PC-9 (cell line): ENCODE results near the gene CCDC63. TPM values are rescaled to one million over a fixed set of nuclear protein-coding genes. Genes with fewer than 3 reads are reported as not detected.

Experiments
- BruUV-seq: library from RNA; stranded (reverse); fragments of 400-500 nt; replicated peaks from 2 replicates; lab custom pipeline; 2021; lab: Mats Ljungman, UMichigan
- CTCF ChIA-PET: fragments of 300-600 bp; sonication (Branson Sonifier 250); formaldehyde crosslinking; loops from one replicate; lab custom pipeline; 2022; ENCODE audit warnings: antibody characterized with exemption; lab: Charles Lee
- POLR2A ChIA-PET: fragments of 300-600 bp; sonication (Branson Sonifier 250); formaldehyde crosslinking; loops from one replicate; lab custom pipeline; 2022; ENCODE audit warnings: antibody characterized with exemption; ENCODE audit not compliant: unreplicated experiment; lab: Charles Lee
- DNase-seq, 2 experiments: peaks; one replicate each; pipeline versions ENCODE4 v3.0.0 to v3.0.0-alpha.2; 2015 to 2022; ENCODE audit warnings: mixed read lengths in 1 of 2
- H2AFZ ChIP-seq: fragments of 200-600 bp; sonication (generic); 2 replicates; pipeline ENCODE4 v1.8.1; 2017; ENCODE audit warnings: antibody characterized with exemption
- H3F3A ChIP-seq: fragments of 200-600 bp; sonication (generic); 2 replicates; pipeline ENCODE4 v1.8.1; 2017; ENCODE audit warnings: antibody characterized with exemption, mild to moderate bottlenecking, low read depth; ENCODE audit not compliant: insufficient read depth
- H3K27ac ChIP-seq: fragments of 200-600 bp; sonication (generic); 2 replicates; pipeline ENCODE4 v1.6.1; 2016; ENCODE audit warnings: mixed run types
- H3K27me3 ChIP-seq: fragments of 200-600 bp; sonication (generic); 2 replicates; pipeline ENCODE4 v1.6.1; 2016; ENCODE audit warnings: low read depth, mixed run types; ENCODE audit not compliant: insufficient read depth
- H3K36me3 ChIP-seq: fragments of 200-600 bp; sonication (generic); 2 replicates; pipeline ENCODE4 v1.6.1; 2016; ENCODE audit warnings: low read depth, mixed run types
- H3K4me1 ChIP-seq: fragments of 200-600 bp; sonication (generic); replicated peaks from 2 replicates; pipeline ENCODE4 v1.6.1; 2016; ENCODE audit warnings: mixed run types; ENCODE audit not compliant: insufficient read depth
- H3K4me2 ChIP-seq: fragments of 200-600 bp; sonication (generic); 2 replicates; pipeline ENCODE4 v1.6.1; 2017; ENCODE audit warnings: mixed run types
- H3K4me3 ChIP-seq: fragments of 200-600 bp; sonication (generic); 2 replicates; pipeline ENCODE4 v1.6.1; 2016; ENCODE audit warnings: mixed run types
- H3K79me2 ChIP-seq: fragments of 200-600 bp; sonication (generic); 2 replicates; pipeline ENCODE4 v1.6.1; 2017; ENCODE audit warnings: low read depth, mixed run types
- H3K9me2 ChIP-seq: fragments of 200-600 bp; sonication (generic); 2 replicates; pipeline ENCODE4 v1.8.1; 2017; ENCODE audit warnings: mild to moderate bottlenecking; ENCODE audit not compliant: insufficient read depth
- H3K9me3 ChIP-seq: fragments of 200-600 bp; sonication (generic); 2 replicates; pipeline ENCODE4 v1.8.1; 2016; ENCODE audit warnings: low read depth; ENCODE audit not compliant: insufficient read depth
- H4K20me1 ChIP-seq: fragments of 200-600 bp; sonication (generic); 2 replicates; pipeline ENCODE4 v1.8.1; 2017; ENCODE audit not compliant: insufficient read depth
- CTCF ChIP-seq: fragments of 200-600 bp; sonication (generic); conservative IDR thresholded peaks from 2 replicates; pipeline ENCODE4 v1.6.1; 2017; ENCODE audit warnings: mixed run types, antibody characterized with exemption, mild to moderate bottlenecking, moderate library complexity
- EZH2 ChIP-seq: fragments of 200-600 bp; sonication (generic); IDR thresholded peaks from 2 replicates; pipeline ENCODE4 v1.8.0; 2017; ENCODE audit warnings: antibody characterized with exemption, low read depth
- intact Hi-C: fragments of 100-400 bp; cut with micrococcal nuclease; formaldehyde crosslinking; loops from one replicate; pipeline ENCODE4 v1.10.0; 2022; ENCODE audit not compliant: unreplicated experiment
- total RNA-seq: library from RNA; stranded (reverse); gene quantifications from 2 replicates; pipeline ENCODE4 v1.2.3, GENCODE V29; 2021

The CCDC63 gene
- total RNA-seq, 1 experiment from 2014 or later = not detected

GRCh38 chr12:110869803-110870202 lies 23.0 kb downstream of the CCDC63 start:
- Histone ChIP-seq H4K20me1 (no peaks in the 10 kb centered on the region), H3K4me3 (no peak overlapping the region), H3K27ac (no peak overlapping the region), H3K4me1 (no peaks in the 10 kb centered on the region), H3K36me3 (no peaks in the 10 kb centered on the region), H3F3A (no peaks in the 10 kb centered on the region), H3K9me3 (0 out of 2 replicates have a peak, but pooled peaks cover 2% of the 10 kb centered on the region), H3K4me2 (no peak overlapping the region), H3K79me2 (no peaks in the 10 kb centered on the region), H3K9me2 (no peaks in the 10 kb centered on the region), H3K27me3 (peaks cover 39% of the 10 kb centered on the region), H2AFZ (no peak overlapping the region)
- BruUV-seq = no TSS peak
- CTCF ChIA-PET = no interaction called here
- POLR2A ChIA-PET = interaction anchor here (0.6 kb wide), 1 partner anchor 383 kb away, joined by 5 read pairs; no protein-coding TSS in a partner anchor
- TF ChIP-seq EZH2 (no peak), CTCF (no peak)
- no peak for DNase-seq
- intact Hi-C loops = no loop called here

- H3K4me2 ChIP-seq = no peak overlapping the region
- H2AFZ ChIP-seq = no peak overlapping the region
- H3K36me3 ChIP-seq = no peaks in the 10 kb centered on the region
- H3K4me3 ChIP-seq = no peak overlapping the region
- peaks cover 38% of the 10 kb centered on the region for H3K27me3 ChIP-seq
- intact Hi-C loops = no loop called here
- no peaks in the 10 kb centered on the region for H4K20me1 ChIP-seq
- no peak for TF ChIP-seq EZH2
- BruUV-seq = no TSS peak
- no peaks in the 10 kb centered on the region for H3K4me1 ChIP-seq
- H3F3A ChIP-seq = no peaks in the 10 kb centered on the region
- CTCF ChIA-PET = no interaction called here
- POLR2A ChIA-PET = no interaction called here
- H3K79me2 ChIP-seq = no peaks in the 10 kb centered on the region
- H3K9me2 ChIP-seq = no peaks in the 10 kb centered on the region
- no peak for DNase-seq
- 0 out of 2 replicates have a peak, but pooled peaks cover 2% of the 10 kb centered on the region for H3K9me3 ChIP-seq
- no peak overlapping the region for H3K27ac ChIP-seq
These were observed 25.3 kb downstream of the CCDC63 start for GRCh38 chr12:110872100-110872499.

- H3K27me3 ChIP-seq = peaks cover 32% of the 10 kb centered on the region
- H3K9me3 ChIP-seq = 0 out of 2 replicates have a peak, but pooled peaks cover 2% of the 10 kb centered on the region
- no peak overlapping the region for H3K4me3 ChIP-seq
- intact Hi-C loops = no loop called here
- no peak overlapping the region for H2AFZ ChIP-seq
- no peak overlapping the region for H3K4me2 ChIP-seq
- ChIA-PET POLR2A (no interaction called here), CTCF (no interaction called here)
- no peaks in the 10 kb centered on the region for H3F3A ChIP-seq
- no peaks in the 10 kb centered on the region for H3K36me3 ChIP-seq
- no peaks in the 10 kb centered on the region for H3K79me2 ChIP-seq
- BruUV-seq = no TSS peak
- no peaks in the 10 kb centered on the region for H3K4me1 ChIP-seq
- no peak for TF ChIP-seq EZH2
- no peak for TF ChIP-seq CTCF
- no peak for DNase-seq
- no peaks in the 10 kb centered on the region for H4K20me1 ChIP-seq
- no peaks in the 10 kb centered on the region for H3K9me2 ChIP-seq
- H3K27ac ChIP-seq = no peak overlapping the region
These were observed 27.6 kb downstream of the CCDC63 start for GRCh38 chr12:110874351-110874750.

GRCh38 chr12:110874781-110875180 lies 28.0 kb downstream of the CCDC63 start:
- no peaks in the 10 kb centered on the region for H3K79me2 ChIP-seq
- no peak overlapping the region for H3K4me3 ChIP-seq
- ChIA-PET POLR2A (no interaction called here), CTCF (no interaction called here)
- DNase-seq = no peak
- H3K9me3 ChIP-seq = 0 out of 2 replicates have a peak, but pooled peaks cover 2% of the 10 kb centered on the region
- TF ChIP-seq EZH2 (no peak), CTCF (no peak)
- no peaks in the 10 kb centered on the region for H3K4me1 ChIP-seq
- H3K36me3 ChIP-seq = no peaks in the 10 kb centered on the region
- no peak overlapping the region for H3K27ac ChIP-seq
- peaks cover 27% of the 10 kb centered on the region; the same call in 1 of the 2 replicates for H3K27me3 ChIP-seq
- H2AFZ ChIP-seq = no peak overlapping the region
- no peaks in the 10 kb centered on the region for H3K9me2 ChIP-seq
- intact Hi-C loops = no loop called here
- no peaks in the 10 kb centered on the region for H4K20me1 ChIP-seq
- H3F3A ChIP-seq = no peaks in the 10 kb centered on the region
- no peak overlapping the region for H3K4me2 ChIP-seq
- BruUV-seq = no TSS peak
